CD8-positive, alpha-beta memory T cell (primary cell): Measurements from ENCODE around the gene MYD88. TPM values are rescaled to one million over a fixed set of nuclear protein-coding genes. Genes with fewer than 3 reads are reported as not detected.

ENCODE experiments used
- CTCF ChIA-PET: fragments of 350-600 bp; sonication (Branson Sonifier 250); formaldehyde crosslinking; loops from one replicate; lab custom pipeline; 2021; ENCODE audit warnings: antibody characterized with exemption; lab: Charles Lee
- POLR2A ChIA-PET: fragments of 350-600 bp; sonication (Branson Sonifier 250); formaldehyde crosslinking; loops from one replicate; lab custom pipeline; 2021; ENCODE audit warnings: antibody characterized with exemption; lab: Charles Lee
- DNase-seq, 5 donors: peaks; one replicate each; pipeline versions ENCODE4 v3.0.0 to v3.0.0-alpha.2; 2020 to 2022; ENCODE audit warnings: mixed read lengths in 1 of 5
- H3K27ac ChIP-seq: one replicate; pipeline ENCODE4 v1.7.0; 2013; ENCODE audit warnings: low read depth, mild to moderate bottlenecking, low read length, moderate library complexity
- H3K27me3 ChIP-seq: 2 replicates; pipeline ENCODE4 v1.7.0; 2013; ENCODE audit warnings: low read length, mild to moderate bottlenecking; ENCODE audit not compliant: insufficient read depth, poor library complexity, severe bottlenecking
- H3K36me3 ChIP-seq: 2 replicates; pipeline ENCODE4 v1.7.0; 2013; ENCODE audit warnings: mild to moderate bottlenecking, low read length, moderate library complexity; ENCODE audit not compliant: insufficient read depth
- H3K4me1 ChIP-seq: 2 replicates; pipeline ENCODE4 v1.7.0; 2013; ENCODE audit warnings: mild to moderate bottlenecking, low read length, moderate library complexity; ENCODE audit not compliant: insufficient read depth
- H3K4me3 ChIP-seq: 2 replicates; pipeline ENCODE4 v1.7.0; 2013; ENCODE audit warnings: mild to moderate bottlenecking, low read length
- H3K9me3 ChIP-seq: 2 replicates; pipeline ENCODE4 v1.7.0; 2013; ENCODE audit warnings: mild to moderate bottlenecking, low read length
- H3K27ac Mint-ChIP-seq, 8 donors: one replicate each; pipeline ENCODE4 v1.8.0; 2020 to 2021; ENCODE audit warnings: mixed read lengths in 8 of 8, mild to moderate bottlenecking in 6 of 8, inconsistent platforms in 3 of 8, moderate library complexity in 3 of 8
- H3K27me3 Mint-ChIP-seq, 2 donors: one replicate each; pipeline ENCODE4 v1.8.0; 2020 to 2021; ENCODE audit warnings: mixed read lengths in 2 of 2, mild to moderate bottlenecking in 1 of 2, moderate library complexity in 1 of 2
- H3K36me3 Mint-ChIP-seq, 3 donors: one replicate each; pipeline ENCODE4 v1.8.0; 2020 to 2021; ENCODE audit warnings: mixed read lengths in 3 of 3, inconsistent platforms in 1 of 3, mild to moderate bottlenecking in 1 of 3
- H3K4me1 Mint-ChIP-seq, 3 donors: one replicate each; pipeline ENCODE4 v1.8.0; 2020 to 2021; ENCODE audit warnings: mixed read lengths in 3 of 3, inconsistent platforms in 1 of 3, mild to moderate bottlenecking in 1 of 3
- H3K4me3 Mint-ChIP-seq, 7 donors: one replicate each; pipeline ENCODE4 v1.8.0; 2020 to 2021; ENCODE audit warnings: mixed read lengths in 7 of 7, mild to moderate bottlenecking in 6 of 7, moderate library complexity in 4 of 7, inconsistent platforms in 2 of 7
- H3K9me3 Mint-ChIP-seq, 5 donors: one replicate each; pipeline ENCODE4 v1.8.0; 2020 to 2022; ENCODE audit warnings: mixed read lengths in 5 of 5, mild to moderate bottlenecking in 3 of 5, moderate library complexity in 2 of 5, inconsistent platforms in 1 of 5
- polyA plus RNA-seq: library from polyadenylated mRNA; unstranded; fragments of 300-500 nt; fragmentation: Illumina TruSeq; gene quantifications from one replicate; pipeline ENCODE4 v1.2.3, GENCODE V29; 2021
- total RNA-seq, 2 experiments: library from RNA; stranded (reverse); gene quantifications; one replicate each; pipeline ENCODE4 v1.2.3, GENCODE V29; 2021

The MYD88 gene
- total and polyA plus RNA-seq, 3 experiments from 2014 or later: 32.9 to 108 (median 35.9) TPM

- no peaks in the 10 kb centered on the region for H3K36me3 ChIP-seq
- H3K27ac ChIP-seq: no peak overlapping the region
- Mint-ChIP-seq H3K4me3 (no peak overlapping the region), H3K27ac (no peak overlapping the region), H3K27me3 (peaks cover 3 to 7% of the 10 kb centered on the region in 2 donors), H3K36me3 (peaks cover 0 to 6% (median 0%) of the 10 kb centered on the region in 3 donors), H3K4me1 (no peaks in the 10 kb centered on the region), H3K9me3 (peaks cover 0 to 6% (median under 1%) of the 10 kb centered on the region in 5 donors)
- no peak overlapping the region for H3K4me3 ChIP-seq
- ChIA-PET CTCF (no interaction called here), POLR2A (no interaction called here)
- H3K9me3 ChIP-seq: no peaks in the 10 kb centered on the region
- H3K27me3 ChIP-seq: no peaks in the 10 kb centered on the region
- H3K4me1 ChIP-seq: no peaks in the 10 kb centered on the region
- no peak for DNase-seq
These were observed 38.9 kb upstream of the MYD88 start for GRCh38 chr3:38099518-38099917.

GRCh38 chr3:38100498-38100897 is 38.0 kb upstream of the MYD88 start:
- Histone ChIP-seq H3K9me3 (no peaks in the 10 kb centered on the region), H3K36me3 (no peaks in the 10 kb centered on the region), H3K27ac (no peak overlapping the region), H3K4me3 (no peak overlapping the region), H3K27me3 (no peaks in the 10 kb centered on the region), H3K4me1 (no peaks in the 10 kb centered on the region)
- Mint-ChIP-seq H3K27ac (no peak overlapping the region), H3K27me3 (peaks cover 3 to 8% of the 10 kb centered on the region in 2 donors), H3K4me1 (no peaks in the 10 kb centered on the region), H3K9me3 (peaks cover 4 to 12% (median 8%) of the 10 kb centered on the region in 5 donors), H3K4me3 (no peak overlapping the region), H3K36me3 (peaks cover 0 to 15% (median under 1%) of the 10 kb centered on the region in 3 donors)
- no peak for DNase-seq
- ChIA-PET CTCF (no interaction called here), POLR2A (no interaction called here)

- H3K27me3 Mint-ChIP-seq: peaks cover 3 to 11% of the 10 kb centered on the region in 2 donors
- POLR2A ChIA-PET: no interaction called here
- CTCF ChIA-PET: no interaction called here
- no peak overlapping the region for H3K27ac Mint-ChIP-seq
- H3K9me3 Mint-ChIP-seq: peaks cover 4 to 17% (median 12%) of the 10 kb centered on the region in 5 donors
- no peak for DNase-seq
- Histone ChIP-seq H3K27ac (no peak overlapping the region), H3K27me3 (no peaks in the 10 kb centered on the region), H3K4me3 (no peak overlapping the region), H3K4me1 (no peaks in the 10 kb centered on the region), H3K36me3 (no peaks in the 10 kb centered on the region), H3K9me3 (no peaks in the 10 kb centered on the region)
- H3K36me3 Mint-ChIP-seq: peaks cover 0 to 19% (median 5%) of the 10 kb centered on the region in 3 donors
- no peak overlapping the region for H3K4me3 Mint-ChIP-seq
- no peaks in the 10 kb centered on the region for H3K4me1 Mint-ChIP-seq
These were observed 36.5 kb upstream of the MYD88 start for GRCh38 chr3:38101811-38102443.

GRCh38 chr3:38102444-38102814 is 36.0 kb upstream of the MYD88 start:
- peaks cover 0 to 19% (median 6%) of the 10 kb centered on the region in 3 donors for H3K36me3 Mint-ChIP-seq
- Histone ChIP-seq H3K4me3 (no peak overlapping the region), H3K27ac (no peak overlapping the region), H3K36me3 (no peaks in the 10 kb centered on the region), H3K4me1 (no peaks in the 10 kb centered on the region), H3K27me3 (no peaks in the 10 kb centered on the region), H3K9me3 (no peaks in the 10 kb centered on the region)
- H3K27me3 Mint-ChIP-seq: peaks cover 3 to 11% of the 10 kb centered on the region in 2 donors
- POLR2A ChIA-PET: no interaction called here
- no peak for DNase-seq
- CTCF ChIA-PET: no interaction called here
- no peaks in the 10 kb centered on the region for H3K4me1 Mint-ChIP-seq
- H3K9me3 Mint-ChIP-seq: peaks cover 4 to 17% (median 12%) of the 10 kb centered on the region in 5 donors
- H3K27ac Mint-ChIP-seq: peak overlapping the region in 1 of 8 donors; percentile 16
- no peak overlapping the region for H3K4me3 Mint-ChIP-seq

GRCh38 chr3:38105525-38105924 is 32.9 kb upstream of the MYD88 start:
- H3K27ac ChIP-seq: no peak overlapping the region
- CTCF ChIA-PET: no interaction called here
- no peaks in the 10 kb centered on the region for H3K27me3 ChIP-seq
- no peak overlapping the region for H3K4me3 Mint-ChIP-seq
- peaks cover 0 to 19% (median 8%) of the 10 kb centered on the region in 3 donors for H3K36me3 Mint-ChIP-seq
- H3K4me1 Mint-ChIP-seq: no peaks in the 10 kb centered on the region
- H3K9me3 Mint-ChIP-seq: peaks cover 4 to 17% (median 12%) of the 10 kb centered on the region in 5 donors
- H3K4me1 ChIP-seq: no peaks in the 10 kb centered on the region
- no peaks in the 10 kb centered on the region for H3K9me3 ChIP-seq
- POLR2A ChIA-PET: no interaction called here
- H3K27ac Mint-ChIP-seq: no peak overlapping the region
- DNase-seq: no peak
- H3K27me3 Mint-ChIP-seq: peaks cover 0 to 8% of the 10 kb centered on the region in 2 donors
- no peak overlapping the region for H3K4me3 ChIP-seq
- H3K36me3 ChIP-seq: no peaks in the 10 kb centered on the region

- Histone ChIP-seq H3K27me3 (no peaks in the 10 kb centered on the region), H3K9me3 (no peaks in the 10 kb centered on the region), H3K4me3 (no peak overlapping the region), H3K4me1 (no peaks in the 10 kb centered on the region), H3K27ac (no peak overlapping the region), H3K36me3 (no peaks in the 10 kb centered on the region)
- peaks cover 0 to 4% of the 10 kb centered on the region in 2 donors for H3K27me3 Mint-ChIP-seq
- no peak for DNase-seq
- no peaks in the 10 kb centered on the region for H3K4me1 Mint-ChIP-seq
- H3K36me3 Mint-ChIP-seq: peaks cover 0 to 19% (median 9%) of the 10 kb centered on the region in 3 donors
- ChIA-PET POLR2A (no interaction called here), CTCF (interaction anchor here (2.6 kb wide), 1 partner anchor 9 kb away, joined by 7 read pairs; no protein-coding TSS in a partner anchor)
- no peak overlapping the region for H3K4me3 Mint-ChIP-seq
- H3K9me3 Mint-ChIP-seq: peaks cover 4 to 17% (median 12%) of the 10 kb centered on the region in 5 donors
- H3K27ac Mint-ChIP-seq: no peak overlapping the region
These were observed 30.4 kb upstream of the MYD88 start for GRCh38 chr3:38107911-38108648.

GRCh38 chr3:38108649-38109579 is 29.5 kb upstream of the MYD88 start:
- H3K9me3 Mint-ChIP-seq: peaks cover 4 to 12% (median 10%) of the 10 kb centered on the region in 5 donors
- CTCF ChIA-PET: interaction anchor here (1.1 to 2.6 kb wide), 2 partner anchors 8 to 127 kb away, joined by 3 to 7 read pairs; no protein-coding TSS in a partner anchor
- DNase-seq: no peak
- no peaks in the 10 kb centered on the region for H3K4me1 ChIP-seq
- no peak overlapping the region for H3K27ac Mint-ChIP-seq
- no peak overlapping the region for H3K4me3 ChIP-seq
- H3K36me3 Mint-ChIP-seq: peaks cover 0 to 15% (median 9%) of the 10 kb centered on the region in 3 donors
- no peaks in the 10 kb centered on the region for H3K36me3 ChIP-seq
- H3K9me3 ChIP-seq: no peaks in the 10 kb centered on the region
- no peak overlapping the region for H3K4me3 Mint-ChIP-seq
- H3K27ac ChIP-seq: no peak overlapping the region
- H3K4me1 Mint-ChIP-seq: no peaks in the 10 kb centered on the region
- peaks cover 0 to 4% of the 10 kb centered on the region in 2 donors for H3K27me3 Mint-ChIP-seq
- POLR2A ChIA-PET: interaction anchor here (0.5 kb wide), 1 partner anchor 1038 kb away, joined by 3 read pairs; no protein-coding TSS in a partner anchor
- H3K27me3 ChIP-seq: no peaks in the 10 kb centered on the region
